A549 (cell line): ENCODE data around the gene NMNAT2.

Source experiments
- CEBPB ChIP-seq, 2 experiments: fragments of >200 bp in 1 of 2; sonication (Bioruptor Twin) in 1 of 2; formaldehyde crosslinking in 1 of 2; IDR thresholded peaks; 2 replicates each; pipeline ENCODE4 v1.6.1; 2012 to 2016
- CTCF ChIP-seq: fragments of >200 bp; sonication (Bioruptor Twin); formaldehyde crosslinking; IDR thresholded peaks from 3 replicates; pipeline ENCODE4 v1.5.1; 2016
- EP300 ChIP-seq, 2 experiments: fragments of >200 bp; sonication (Bioruptor Twin); formaldehyde crosslinking; IDR thresholded peaks; 2 replicates in 1 of 2; 3 replicates in 1 of 2; pipeline ENCODE4 v1.6.1; 2016 to 2017
- JUNB ChIP-seq: fragments of >200 bp; sonication (Bioruptor Twin); formaldehyde crosslinking; IDR thresholded peaks from 2 replicates; pipeline ENCODE4 v1.6.1; 2016
- MAX ChIP-seq: IDR thresholded peaks from 2 replicates; pipeline ENCODE4 v1.6.1; 2012
- PBX3 ChIP-seq: IDR thresholded peaks from 2 replicates; pipeline ENCODE4 v1.6.1; 2012
- POLR2A ChIP-seq: IDR thresholded peaks from 2 replicates; pipeline ENCODE4 v1.6.1; 2012; ENCODE audit warnings: mild to moderate bottlenecking, low read length
- POLR2AphosphoS2 ChIP-seq: conservative IDR thresholded peaks from 2 replicates; pipeline ENCODE4 v1.6.1; 2012; ENCODE audit warnings: low read length, improper control_type of control experiment, inconsistent platforms
- SREBF2 ChIP-seq: fragments of 450-650 bp; IDR thresholded peaks from 2 replicates; pipeline ENCODE4 v1.6.1; 2014; ENCODE audit warnings: mild to moderate bottlenecking, moderate library complexity
- ZFP36 ChIP-seq: fragments of 450-650 bp; IDR thresholded peaks from 2 replicates; pipeline ENCODE4 v1.6.1; 2014; ENCODE audit warnings: borderline replicate concordance; ENCODE audit not compliant: partially characterized antibody
- ZNF302 ChIP-seq: fragments of 250-450 bp; sonication (Bioruptor Pico); IDR thresholded peaks from 2 replicates; pipeline ENCODE4 v1.9.0; 2021; ENCODE audit warnings: inconsistent platforms, mild to moderate bottlenecking, moderate library complexity

GRCh38 chr1:183374825-183375224 is 43.4 kb downstream of the NMNAT2 start:
- no peak for TF ChIP-seq CTCF
- no peak for TF ChIP-seq POLR2A
- no peak for TF ChIP-seq SREBF2
- TF ChIP-seq ZNF302 (CRISPR knock-in tag): no peak
- no peak for TF ChIP-seq EP300 (IDR thresholded peaks at IDR 0.05)
- no peak for TF ChIP-seq JUNB
- no peak for TF ChIP-seq MAX
- no peak for TF ChIP-seq POLR2AphosphoS2
- TF ChIP-seq PBX3: no peak
- TF ChIP-seq ZFP36: no peak
- TF ChIP-seq CEBPB (IDR thresholded peaks at IDR 0.05): no peak
